HEK293 (cell line): Measurements from ENCODE around the gene ISYNA1.
A peak's percentile ranks its signal among the peaks of the same experiment; 100 is the strongest.

ENCODE experiments used
- CTCF ChIA-PET: fragments of 350-600 bp; formaldehyde crosslinking; extraction: SDS; loops from one replicate; lab custom pipeline; 2021; ENCODE audit warnings: antibody characterized with exemption; lab: Yijun Ruan, JAX
- POLR2A ChIA-PET: fragments of 300-600 bp; formaldehyde crosslinking; extraction: SDS; loops from one replicate; lab custom pipeline; 2020; ENCODE audit warnings: antibody characterized with exemption, inconsistent platforms; lab: Yijun Ruan, JAX
- H3K27ac ChIP-seq: fragments of 200-500 bp; sonication (Bioruptor generic); 2 replicates; pipeline ENCODE4 v1.5.1; 2014; ENCODE audit warnings: low read depth, low read length, control low read depth, inconsistent platforms; ENCODE audit errors: extremely low read depth
- H3K36me3 ChIP-seq, 2 experiments: fragments of 200-500 bp in 1 of 2; sonication (Bioruptor generic) in 1 of 2; 1 replicate in 1 of 2; 2 replicates in 1 of 2; pipeline ENCODE4 v1.5.1; 2014 to 2017; ENCODE audit warnings: inconsistent platforms in 2 of 2, low read length in 2 of 2; ENCODE audit not compliant: control insufficient read depth in 2 of 2, insufficient read depth in 1 of 2
- H3K4me1 ChIP-seq: fragments of 200-500 bp; sonication (Bioruptor generic); 2 replicates; pipeline ENCODE4 v1.5.1; 2014; ENCODE audit warnings: mild to moderate bottlenecking, low read length, inconsistent platforms; ENCODE audit not compliant: control insufficient read depth, insufficient read depth
- H3K4me3 ChIP-seq: 2 replicates; pipeline ENCODE4 v1.5.1; 2011; ENCODE audit warnings: low read depth, mild to moderate bottlenecking, control low read depth, low read length, moderate library complexity
- H3K9me3 ChIP-seq: fragments of 200-500 bp; sonication (Bioruptor generic); 2 replicates; pipeline ENCODE4 v1.5.1; 2014; ENCODE audit warnings: low read depth, low read length, inconsistent platforms; ENCODE audit not compliant: control insufficient read depth, insufficient read depth
- GLI4 ChIP-seq: fragments of 450-650 bp; formaldehyde crosslinking; IDR thresholded peaks from 2 replicates; pipeline ENCODE4 v1.5.1; 2016; ENCODE audit warnings: missing biosample characterization, missing genetic modification characterization
- KLF1 ChIP-seq: fragments of 450-650 bp; formaldehyde crosslinking; IDR thresholded peaks from 2 replicates; pipeline ENCODE4 v1.5.1; 2016; ENCODE audit warnings: missing biosample characterization, missing genetic modification characterization
- PRDM4 ChIP-seq: fragments of 450-650 bp; formaldehyde crosslinking; IDR thresholded peaks from 2 replicates; pipeline ENCODE4 v1.5.1; 2017; ENCODE audit warnings: missing biosample characterization, missing genetic modification characterization
- REST ChIP-seq: fragments of 450-650 bp; formaldehyde crosslinking; IDR thresholded peaks from 2 replicates; pipeline ENCODE4 v1.5.1; 2016; ENCODE audit warnings: missing biosample characterization, missing genetic modification characterization
- SP2 ChIP-seq: fragments of 450-650 bp; formaldehyde crosslinking; IDR thresholded peaks from 2 replicates; pipeline ENCODE4 v1.5.1; 2016; ENCODE audit warnings: missing biosample characterization, missing genetic modification characterization
- ZBTB20 ChIP-seq: fragments of 450-650 bp; formaldehyde crosslinking; IDR thresholded peaks from 2 replicates; pipeline ENCODE4 v1.5.1; 2016; ENCODE audit warnings: missing biosample characterization, missing genetic modification characterization
- ZEB2 ChIP-seq: fragments of 450-650 bp; formaldehyde crosslinking; IDR thresholded peaks from 2 replicates; pipeline ENCODE4 v1.5.1; 2016; ENCODE audit warnings: missing biosample characterization, missing genetic modification characterization
- ZNF10 ChIP-seq: fragments of 450-650 bp; formaldehyde crosslinking; IDR thresholded peaks from 2 replicates; pipeline ENCODE4 v1.5.1; 2017; ENCODE audit warnings: missing biosample characterization, missing genetic modification characterization
- ZNF114 ChIP-seq: fragments of 450-650 bp; formaldehyde crosslinking; IDR thresholded peaks from 2 replicates; pipeline ENCODE4 v1.5.0; 2017; ENCODE audit warnings: missing biosample characterization, missing genetic modification characterization
- ZNF140 ChIP-seq: fragments of 450-650 bp; formaldehyde crosslinking; IDR thresholded peaks from 2 replicates; pipeline ENCODE4 v1.5.1; 2016; ENCODE audit warnings: missing biosample characterization, missing genetic modification characterization
- ZNF174 ChIP-seq: fragments of 450-650 bp; formaldehyde crosslinking; IDR thresholded peaks from 2 replicates; pipeline ENCODE4 v1.5.0; 2017; ENCODE audit warnings: missing biosample characterization, mild to moderate bottlenecking, missing genetic modification characterization
- ZNF175 ChIP-seq: fragments of 450-650 bp; formaldehyde crosslinking; IDR thresholded peaks from 2 replicates; pipeline ENCODE4 v1.5.1; 2016; ENCODE audit warnings: missing biosample characterization, missing genetic modification characterization
- ZNF214 ChIP-seq: fragments of 450-650 bp; formaldehyde crosslinking; IDR thresholded peaks from 2 replicates; pipeline ENCODE4 v1.5.1; 2017; ENCODE audit warnings: missing biosample characterization, mild to moderate bottlenecking, missing genetic modification characterization, borderline replicate concordance
- ZNF335 ChIP-seq: fragments of 450-650 bp; formaldehyde crosslinking; conservative IDR thresholded peaks from 2 replicates; pipeline ENCODE4 v1.5.1; 2016; ENCODE audit warnings: missing biosample characterization, missing genetic modification characterization
- ZNF391 ChIP-seq: fragments of 450-650 bp; formaldehyde crosslinking; IDR thresholded peaks from 2 replicates; pipeline ENCODE4 v1.5.1; 2016; ENCODE audit warnings: low read depth, missing biosample characterization, missing genetic modification characterization, borderline replicate concordance
- ZNF521 ChIP-seq: fragments of 450-650 bp; formaldehyde crosslinking; IDR thresholded peaks from 2 replicates; pipeline ENCODE4 v1.5.1; 2017; ENCODE audit warnings: missing biosample characterization, mild to moderate bottlenecking, missing genetic modification characterization
- ZNF555 ChIP-seq: fragments of 450-650 bp; formaldehyde crosslinking; conservative IDR thresholded peaks from 2 replicates; pipeline ENCODE4 v1.5.1; 2017; ENCODE audit warnings: missing biosample characterization, mild to moderate bottlenecking, missing genetic modification characterization, inconsistent platforms
- ZNF623 ChIP-seq: fragments of 450-650 bp; formaldehyde crosslinking; IDR thresholded peaks from 2 replicates; pipeline ENCODE4 v1.5.1; 2016; ENCODE audit warnings: missing biosample characterization, missing genetic modification characterization
- ZNF624 ChIP-seq: fragments of 450-650 bp; formaldehyde crosslinking; IDR thresholded peaks from 2 replicates; pipeline ENCODE4 v1.5.1; 2017; ENCODE audit warnings: missing biosample characterization, missing genetic modification characterization
- ZNF704 ChIP-seq: fragments of 450-650 bp; formaldehyde crosslinking; IDR thresholded peaks from 2 replicates; pipeline ENCODE4 v1.5.1; 2016; ENCODE audit warnings: missing biosample characterization, missing genetic modification characterization
- ZNF76 ChIP-seq: fragments of 450-650 bp; formaldehyde crosslinking; IDR thresholded peaks from 2 replicates; pipeline ENCODE4; 2016; ENCODE audit warnings: low read depth, missing biosample characterization, missing genetic modification characterization, borderline replicate concordance
- ZNF776 ChIP-seq: fragments of 450-650 bp; formaldehyde crosslinking; IDR thresholded peaks from 2 replicates; pipeline ENCODE4 v1.5.0; 2017; ENCODE audit warnings: missing biosample characterization, missing genetic modification characterization, borderline replicate concordance
- ZNF785 ChIP-seq: fragments of 450-650 bp; formaldehyde crosslinking; IDR thresholded peaks from 2 replicates; pipeline ENCODE4 v1.5.1; 2016; ENCODE audit warnings: missing biosample characterization, missing genetic modification characterization
- ZNF792 ChIP-seq: fragments of 450-650 bp; formaldehyde crosslinking; IDR thresholded peaks from 2 replicates; pipeline ENCODE4 v1.5.1; 2016; ENCODE audit warnings: missing biosample characterization, missing genetic modification characterization
- ZNF837 ChIP-seq: fragments of 450-650 bp; formaldehyde crosslinking; IDR thresholded peaks from 2 replicates; pipeline ENCODE4 v1.5.1; 2016; ENCODE audit warnings: missing biosample characterization, missing genetic modification characterization
- ZSCAN30 ChIP-seq: fragments of 450-650 bp; IDR thresholded peaks from 2 replicates; pipeline ENCODE4 v1.5.1; 2018; ENCODE audit warnings: missing biosample characterization, mild to moderate bottlenecking, missing genetic modification characterization, moderate library complexity

ISYNA1 gene

GRCh38 chr19:18446145-18446810 lies 8.3 kb upstream of the ISYNA1 start:
- H3K27ac ChIP-seq, result no peak overlapping the region
- H3K4me3 ChIP-seq, result no peak overlapping the region
- peaks cover 0 to 65% of the 10 kb centered on the region in 2 experiments; a peak in 2 of 3 replicates for H3K36me3 ChIP-seq
- ChIA-PET POLR2A (interaction anchor here (0.5 kb wide), 1 partner anchor 130 kb away, joined by 5 read pairs; no protein-coding TSS in a partner anchor), CTCF (interaction anchor here (0.5 to 7.5 kb wide), 2 partner anchors 15 to 37 kb away, joined by 3 to 85 read pairs; no protein-coding TSS in a partner anchor)
- H3K9me3 ChIP-seq, result no peaks in the 10 kb centered on the region
- no peaks in the 10 kb centered on the region for H3K4me1 ChIP-seq
- no peak for TF ChIP-seq ZNF776 (tag by site-specific recombination)
- TF ChIP-seq ZNF175, result no peak
- TF ChIP-seq ZNF335 (tag by site-specific recombination), result no peak
- no peak for TF ChIP-seq ZNF214
- no peak for TF ChIP-seq ZNF623 (tag by site-specific recombination)
- no peak for TF ChIP-seq ZBTB20 (tag by site-specific recombination)
- no peak for TF ChIP-seq ZNF555
- TF ChIP-seq ZNF140 (tag by site-specific recombination), result no peak
- TF ChIP-seq ZNF391 (tag by site-specific recombination), result no peak
- TF ChIP-seq ZNF792 (tag by site-specific recombination), result no peak
- no peak for TF ChIP-seq ZNF837
- TF ChIP-seq KLF1 (tag by site-specific recombination), result no peak
- TF ChIP-seq ZNF114 (tag by site-specific recombination), result no peak
- no peak for TF ChIP-seq ZNF521 (tag by site-specific recombination)
- no peak for TF ChIP-seq ZNF785
- no peak for TF ChIP-seq ZNF76

- CTCF ChIA-PET, result interaction anchor here (0.5 to 7.5 kb wide), 4 partner anchors 11 to 43 kb away, joined by 3 to 85 read pairs (median 4); no protein-coding TSS in a partner anchor
- H3K9me3 ChIP-seq, result no peaks in the 10 kb centered on the region
- H3K4me3 ChIP-seq, result no peak overlapping the region
- POLR2A ChIA-PET, result interaction anchor here (0.5 to 0.6 kb wide), 2 partner anchors 131 to 164 kb away, joined by 5 read pairs; partner anchors contain the start of gene JUND
- H3K36me3 ChIP-seq, result peaks cover 0 to 61% of the 10 kb centered on the region in 2 experiments; a peak in 2 of 3 replicates
- no peaks in the 10 kb centered on the region for H3K4me1 ChIP-seq
- H3K27ac ChIP-seq, result no peak overlapping the region
- no peak for TF ChIP-seq PRDM4
- TF ChIP-seq ZSCAN30 (tag by site-specific recombination), result no peak
- no peak for TF ChIP-seq ZEB2 (tag by site-specific recombination)
- TF ChIP-seq ZNF624, result no peak
- peak; percentile 88 for TF ChIP-seq ZNF10
- no peak for TF ChIP-seq SP2 (tag by site-specific recombination)
- peak; percentile 53; the same call in 1 of the 2 replicates for TF ChIP-seq KLF1 (tag by site-specific recombination)
- TF ChIP-seq ZNF704 (tag by site-specific recombination), result no peak
- TF ChIP-seq REST (tag by site-specific recombination), result peak; percentile 84
- no peak for TF ChIP-seq ZNF174 (tag by site-specific recombination)
- TF ChIP-seq GLI4 (tag by site-specific recombination), result no peak
Measured at GRCh38 chr19:18445262-18445948, 7.5 kb upstream of the ISYNA1 start.
